Endothelial cell of umbilical vein (primary cell): ENCODE data around the gene BORA. TPM values are rescaled to one million over a fixed set of nuclear protein-coding genes. Genes with fewer than 3 reads are reported as not detected.

Source experiments
- BruUV-seq: library from RNA; stranded (reverse); fragments of 400-500 nt; replicated peaks from 2 replicates; lab custom pipeline; 2021; lab: Mats Ljungman, UMichigan
- CTCF ChIA-PET: fragments of 300-600, 350-600 bp; sonication (Branson Sonifier 250); formaldehyde crosslinking; loops from one replicate; lab custom pipeline; 2021; ENCODE audit warnings: antibody characterized with exemption, inconsistent platforms; lab: Charles Lee
- POLR2A ChIA-PET: fragments of 300-600, 350-600 bp; sonication (Branson Sonifier 250); formaldehyde crosslinking; loops from one replicate; lab custom pipeline; 2021; ENCODE audit warnings: antibody characterized with exemption, inconsistent platforms; lab: Charles Lee
- DNase-seq: peaks from one replicate; pipeline ENCODE4 v3.0.0-alpha.2; 2011; ENCODE audit warnings: low read depth, low spot score
- FAIRE-seq: peaks from 2 replicates; lab custom pipeline; 2011; peaks lifted over from hg19 to GRCh38; lab: Jason Lieb, UNC
- H2AFZ ChIP-seq: 2 replicates; pipeline ENCODE4 v1.6.0; 2012; ENCODE audit warnings: low read depth, low read length, control low read depth, inconsistent platforms
- H3K27ac ChIP-seq: 2 replicates; pipeline ENCODE4 v1.5.1; 2011; ENCODE audit warnings: low read depth, mild to moderate bottlenecking, control low read depth, low read length, moderate library complexity; ENCODE audit not compliant: insufficient read depth
- H3K27me3 ChIP-seq, 2 experiments: 2 replicates each; pipeline versions ENCODE4 v1.6.0 to v1.6.1; 2011; ENCODE audit warnings: low read length in 2 of 2, mixed read lengths in 1 of 2; ENCODE audit not compliant: control insufficient read depth in 2 of 2, insufficient read depth in 2 of 2
- H3K36me3 ChIP-seq, 2 experiments: 2 replicates in 1 of 2; 3 replicates in 1 of 2; pipeline ENCODE4 v1.5.1; 2011; ENCODE audit warnings: low read length in 2 of 2, mild to moderate bottlenecking in 1 of 2, moderate library complexity in 1 of 2; ENCODE audit not compliant: control insufficient read depth in 2 of 2, insufficient read depth in 2 of 2; ENCODE audit errors: extremely low read depth in 1 of 2
- H3K4me1 ChIP-seq: 3 replicates; pipeline ENCODE4 v1.5.1; 2011; ENCODE audit warnings: mild to moderate bottlenecking, low read length; ENCODE audit not compliant: control insufficient read depth, insufficient read depth; ENCODE audit errors: extremely low read depth
- H3K4me2 ChIP-seq: 2 replicates; pipeline ENCODE4 v1.6.1; 2011; ENCODE audit warnings: low read length, control low read depth, mixed read lengths; ENCODE audit not compliant: insufficient read depth
- H3K4me3 ChIP-seq, 3 experiments: fragments of 200-600 bp in 1 of 3; sonication (generic), shearing (Covaris generic) in 1 of 3; replicated peaks in 1 of 3; 2 replicates each; pipeline ENCODE4 v1.5.1; 2011 to 2016; ENCODE audit warnings: control low read depth in 3 of 3, low read length in 3 of 3, mild to moderate bottlenecking in 2 of 3, inconsistent platforms in 1 of 3, low read depth in 1 of 3, moderate library complexity in 1 of 3; ENCODE audit not compliant: insufficient read depth in 1 of 3
- H3K79me2 ChIP-seq: 2 replicates; pipeline ENCODE4 v1.6.0; 2012; ENCODE audit warnings: low read length, inconsistent platforms; ENCODE audit not compliant: control insufficient read depth, insufficient read depth
- H3K9ac ChIP-seq: replicated peaks from 2 replicates; pipeline ENCODE3; 2011; ENCODE audit warnings: low read length, control low read depth; ENCODE audit not compliant: insufficient read depth; ENCODE audit errors: extremely low read depth
- H3K9me1 ChIP-seq: replicated peaks from 3 replicates; pipeline ENCODE4 v1.6.0; 2011; ENCODE audit warnings: mild to moderate bottlenecking, low read length; ENCODE audit not compliant: control insufficient read depth, insufficient read depth; ENCODE audit errors: extremely low read depth
- H3K9me3 ChIP-seq: replicated peaks from 2 replicates; pipeline ENCODE4 v1.5.1; 2012; ENCODE audit warnings: low read length, inconsistent platforms; ENCODE audit not compliant: control insufficient read depth, insufficient read depth
- H4K20me1 ChIP-seq: replicated peaks from 2 replicates; pipeline ENCODE3; 2011; ENCODE audit warnings: mild to moderate bottlenecking, low read length; ENCODE audit not compliant: control insufficient read depth, insufficient read depth; ENCODE audit errors: extremely low read depth
- CTCF ChIP-seq, 2 donors: IDR thresholded peaks; 1 replicate in 1 of 2; 2 replicates in 1 of 2; pipeline ENCODE4 v1.5.1; 2011; ENCODE audit warnings: low read length in 2 of 2, mild to moderate bottlenecking in 2 of 2, moderate library complexity in 2 of 2, control low read depth in 1 of 2, inconsistent platforms in 1 of 2, low read depth in 1 of 2; ENCODE audit not compliant: insufficient read depth in 1 of 2; ENCODE audit errors: extremely low read depth in 1 of 2
- EZH2 ChIP-seq: IDR thresholded peaks from 2 replicates; pipeline ENCODE4 v1.6.1; 2012; ENCODE audit warnings: borderline replicate concordance, low read depth, mild to moderate bottlenecking, moderate library complexity, low read length, inconsistent platforms; ENCODE audit not compliant: severe bottlenecking
- FOS ChIP-seq: IDR thresholded peaks from 2 replicates; pipeline ENCODE4 v1.6.1; 2011; ENCODE audit warnings: mild to moderate bottlenecking, low read length, moderate library complexity, borderline replicate concordance; ENCODE audit not compliant: insufficient read depth
- GATA2 ChIP-seq: IDR thresholded peaks from 2 replicates; pipeline ENCODE4 v1.7.0; 2011; ENCODE audit warnings: low read depth, mild to moderate bottlenecking, moderate library complexity, mixed read lengths, low read length; ENCODE audit not compliant: insufficient read length, insufficient read depth
- JUN ChIP-seq: IDR thresholded peaks from 2 replicates; pipeline ENCODE4 v1.6.1; 2011; ENCODE audit warnings: borderline replicate concordance, low read depth; ENCODE audit not compliant: insufficient read length, insufficient read depth
- MAX ChIP-seq: IDR thresholded peaks from 2 replicates; pipeline ENCODE4 v1.6.1; 2011; ENCODE audit not compliant: insufficient read depth, insufficient read length
- MYC ChIP-seq: IDR thresholded peaks from one replicate; pipeline ENCODE4 v1.6.1; 2011; ENCODE audit warnings: mild to moderate bottlenecking, low read depth, low read length
- POLR2A ChIP-seq: IDR thresholded peaks from 2 replicates; pipeline ENCODE4 v1.6.1; 2012; ENCODE audit warnings: low read depth, mild to moderate bottlenecking, control low read depth, low read length
- POLR2AphosphoS5 ChIP-seq: IDR thresholded peaks from 2 replicates; pipeline ENCODE4 v1.6.1; 2012; ENCODE audit warnings: low read depth, mild to moderate bottlenecking, control low read depth, low read length, moderate library complexity; ENCODE audit not compliant: insufficient read depth
- dilution Hi-C: fragments of 300-500 bp; cut with MboI; formaldehyde crosslinking; loops from one replicate; pipeline ENCODE4 v1.15.0; 2019; ENCODE audit warnings: low sequenced_read_pairs; ENCODE audit not compliant: extremely low pct_ligation_motif_present
- intact Hi-C: fragments of 100-400 bp; cut with micrococcal nuclease; formaldehyde crosslinking; loops from one replicate; pipeline ENCODE4 v1.10.0; 2022
- polyA plus RNA-seq, 4 experiments: library from polyadenylated mRNA; depleted of rRNA in 3 of 4; stranded (reverse) in 3 of 4; unstranded in 1 of 4; fragments of >200 nt; gene quantifications; 2 replicates each; pipeline versions ENCODE4 v1.2.1 to v1.2.3, GENCODE V29; 2011 to 2012; ENCODE audit warnings: missing spikeins in 1 of 4
- total RNA-seq: library from RNA; stranded (reverse); gene quantifications from 2 replicates; pipeline ENCODE4 v1.2.3, GENCODE V29; 2021

Gene BORA
- total and polyA plus RNA-seq, 2 donors (not counting 3 experiments of a cell fraction or from before 2014, with no cell fraction given): 3.2 to 11.2 TPM

GRCh38 chr13:72737033-72737432 lies 9.3 kb downstream of the BORA start:
- Histone ChIP-seq H3K4me1 (no peaks in the 10 kb centered on the region), H3K9me1 (no peaks in the 10 kb centered on the region), H3K79me2 (peaks cover 33% of the 10 kb centered on the region), H3K27me3 (no peaks in the 10 kb centered on the region), H3K9me3 (no peaks in the 10 kb centered on the region), H3K36me3 (peaks cover 0 to 16% of the 10 kb centered on the region in 2 experiments), H4K20me1 (no peaks in the 10 kb centered on the region), H3K4me2 (no peak overlapping the region), H3K4me3 (no peak overlapping the region), H2AFZ (no peak overlapping the region), H3K9ac (no peak overlapping the region), H3K27ac (no peak overlapping the region)
- no TSS peak for BruUV-seq
- intact Hi-C loops (no loop called here), dilution Hi-C loops (no loop called here)
- ChIA-PET POLR2A (no interaction called here), CTCF (interaction anchor here (1.4 kb wide), 1 partner anchor 9 kb away, joined by 3 read pairs; the partner anchor contains the start of genes BORA and MZT1)
- DNase-seq: no peak
- no peak for TF ChIP-seq POLR2A
- no peak for TF ChIP-seq POLR2AphosphoS5
- no peak for TF ChIP-seq CTCF (IDR thresholded peaks at IDR 0.05; ENCODE audit: extremely low read depth in 1 of 2, insufficient read depth in 1 of 2, low read depth in 1 of 2, low read length in 2 of 2)
- no peak for TF ChIP-seq FOS
- no peak for TF ChIP-seq EZH2
- TF ChIP-seq MAX: no peak
- no peak for TF ChIP-seq GATA2
- TF ChIP-seq MYC: no peak
- TF ChIP-seq JUN: no peak
- no peak for FAIRE-seq
